ENCODE results near the gene ITPKC.
"Not testable (repeated sequence)": the region's sequence is repeated elsewhere in the genome, so short reads cannot be mapped to it uniquely, and the experiment has no call there.

Gene ITPKC

DNA sequence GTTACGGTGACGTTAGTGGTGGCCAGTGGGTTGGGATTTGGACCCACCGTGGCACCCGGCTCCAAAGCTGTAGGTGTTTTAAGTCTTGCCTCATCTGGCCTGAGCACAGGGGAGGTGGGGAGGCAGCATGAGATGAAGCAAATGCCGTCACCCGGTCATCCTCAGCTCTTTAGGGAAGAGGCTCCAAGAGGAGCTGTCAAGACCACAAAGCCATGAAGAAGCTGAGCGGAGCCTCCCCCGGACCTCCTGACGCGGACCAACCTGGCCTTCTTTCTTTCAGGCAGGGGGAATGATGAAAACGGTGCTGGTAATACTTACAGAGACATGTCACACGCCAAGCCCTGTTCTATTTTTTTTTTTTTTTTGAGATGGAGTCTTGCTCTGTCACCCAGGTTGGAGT, 26.0 kb downstream of the ITPKC start:
- DNase-seq, result no peak

DNA sequence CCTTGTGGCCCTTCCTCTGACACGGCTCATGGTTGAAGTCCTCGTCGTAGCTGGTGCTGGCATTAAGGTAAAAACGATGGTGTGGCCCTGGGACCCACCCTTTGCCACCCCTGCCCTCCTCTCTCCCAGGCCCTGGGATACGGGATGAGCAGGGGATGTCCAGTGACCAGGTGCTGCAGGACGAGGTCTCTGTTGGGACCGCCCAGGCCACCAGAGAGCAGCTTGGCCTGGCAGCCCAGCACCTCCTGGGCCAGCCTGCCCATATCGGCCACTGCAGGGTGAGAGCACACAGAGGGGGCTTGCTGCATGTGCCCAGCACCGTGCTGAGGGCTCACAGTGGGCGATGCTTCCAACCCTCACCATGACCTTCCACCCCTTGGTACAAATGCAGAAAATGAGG, 27.0 kb downstream of the ITPKC start:
- no peak for DNase-seq

DNA sequence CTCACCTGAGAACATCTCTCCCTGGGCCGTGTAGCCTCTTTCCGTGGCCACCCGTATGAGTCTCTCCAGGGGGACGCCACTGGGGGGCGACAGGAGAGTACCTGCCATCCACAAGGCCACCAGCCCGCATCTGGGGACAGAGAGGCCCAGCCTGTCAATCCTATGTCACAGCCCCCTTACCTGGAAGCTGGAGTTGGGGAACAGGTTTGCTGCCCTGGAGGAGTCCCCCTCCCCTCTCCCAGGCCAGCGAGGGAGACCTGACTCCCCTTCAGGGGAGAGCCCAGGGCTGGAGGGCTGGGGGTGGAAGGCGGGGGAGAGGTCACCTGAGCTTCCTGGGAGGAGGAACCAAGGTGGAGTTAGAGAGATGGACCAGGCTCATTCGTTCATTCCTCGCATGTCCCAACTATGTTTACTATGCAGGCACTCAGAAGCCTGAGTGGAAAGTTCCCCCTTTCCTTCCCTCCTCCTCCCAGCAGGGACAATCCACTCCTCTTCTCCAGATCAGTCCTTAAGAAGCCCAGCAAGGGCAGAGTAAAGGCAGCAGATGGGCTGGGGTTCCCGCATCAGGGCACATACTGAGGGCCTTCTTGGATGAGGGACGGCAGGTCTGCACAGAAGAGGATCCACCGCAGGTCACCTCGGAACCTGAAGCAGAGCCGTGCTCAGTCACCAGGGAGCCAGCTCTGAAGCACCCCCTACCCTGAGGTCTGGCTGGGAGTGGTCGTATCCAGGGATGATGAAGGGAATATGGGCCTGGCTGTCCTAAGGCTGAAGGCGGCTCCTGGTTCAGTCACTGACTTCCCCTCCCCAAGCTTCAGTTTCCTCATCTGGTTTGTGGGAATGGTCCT, 27.9 kb downstream of the ITPKC start:
- DNase-seq, result peak; percentile 33

DNA sequence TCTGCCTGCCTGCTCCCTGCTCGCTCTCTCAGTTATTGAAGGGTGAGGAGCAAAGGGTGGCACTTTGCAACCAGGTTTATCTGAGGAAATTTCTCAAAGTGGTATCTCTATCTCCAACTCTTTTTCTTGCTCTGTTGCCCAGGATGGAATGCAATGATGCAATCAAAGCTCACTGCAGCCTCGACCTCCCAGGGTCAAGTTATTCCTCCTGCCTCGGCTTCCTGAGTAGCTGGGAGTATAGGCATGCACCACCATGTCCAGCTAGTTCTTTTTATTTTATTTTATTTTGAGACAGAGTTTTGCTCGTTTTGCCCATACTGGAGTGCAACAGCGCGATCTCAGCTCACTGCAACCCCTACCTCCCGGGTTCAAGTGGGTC, 28.5 kb downstream of the ITPKC start:
- no peak for DNase-seq

DNA sequence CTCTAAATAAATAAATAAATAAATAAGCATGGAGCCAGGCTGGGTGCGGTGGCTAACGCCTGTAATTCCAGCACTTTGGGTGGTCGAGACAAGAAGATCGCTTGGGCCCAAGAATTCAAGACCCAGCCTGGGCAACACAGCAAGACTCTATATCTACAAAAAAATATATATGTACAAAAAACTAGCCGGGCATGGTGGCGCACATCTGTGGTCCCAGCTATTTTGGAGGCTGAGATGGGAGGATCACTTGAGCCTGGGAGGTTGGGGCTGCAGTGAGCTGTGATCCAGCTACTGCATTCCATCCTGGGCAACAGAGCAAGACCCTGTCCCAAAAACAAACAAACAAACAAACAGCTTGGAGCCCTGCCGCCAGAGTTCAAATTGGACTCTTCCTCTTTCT, 30.6 kb downstream of the ITPKC start:
- DNase-seq, result no peak

DNA sequence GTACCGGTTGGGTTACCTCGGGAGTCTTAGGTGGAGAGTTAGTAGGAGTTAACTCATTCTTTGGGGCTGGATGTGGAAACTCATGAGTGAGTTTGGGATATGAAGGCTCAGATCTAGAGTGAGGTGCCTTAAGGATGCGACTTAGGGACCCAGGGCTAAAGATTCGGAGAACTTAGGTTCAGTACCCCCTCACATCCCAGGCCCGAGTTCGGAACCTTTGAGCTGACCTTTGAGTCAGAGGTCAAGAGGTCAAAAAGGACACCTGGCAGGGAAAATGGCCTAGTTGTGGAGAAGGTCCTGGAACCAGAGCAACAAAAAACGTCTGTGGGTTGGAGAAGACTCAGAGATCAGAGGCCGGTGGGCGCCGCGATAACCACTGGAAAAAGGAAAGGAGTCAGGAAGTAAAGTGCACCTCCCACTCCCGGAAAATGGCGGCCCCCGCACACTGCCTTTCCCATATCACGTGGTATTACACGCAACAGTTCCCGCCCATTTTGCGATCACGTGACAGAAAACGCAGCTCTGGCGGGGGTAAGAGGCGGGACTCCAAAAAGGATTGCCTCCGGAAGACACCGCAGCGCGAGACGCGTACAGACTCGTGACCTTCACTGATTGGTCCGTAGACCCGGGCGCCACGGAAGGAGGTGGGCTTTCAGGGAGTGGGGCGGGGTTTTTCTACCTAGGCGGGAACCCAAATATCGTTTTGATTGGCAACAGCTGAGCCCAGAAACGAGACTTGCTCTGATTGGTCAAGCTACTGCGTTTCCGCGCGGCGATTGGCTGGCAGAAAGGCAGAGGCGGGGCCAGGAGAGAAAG, 33.4 kb downstream of the ITPKC start, which contains the start of gene ACTMAP:
TSS of gene ACTMAP (minus strand) at position 420 of the 816 bp plus-strand sequence. CDS start 674 bp downstream, outside the sequence.
- DNase-seq, result peak; percentile 100

DNA sequence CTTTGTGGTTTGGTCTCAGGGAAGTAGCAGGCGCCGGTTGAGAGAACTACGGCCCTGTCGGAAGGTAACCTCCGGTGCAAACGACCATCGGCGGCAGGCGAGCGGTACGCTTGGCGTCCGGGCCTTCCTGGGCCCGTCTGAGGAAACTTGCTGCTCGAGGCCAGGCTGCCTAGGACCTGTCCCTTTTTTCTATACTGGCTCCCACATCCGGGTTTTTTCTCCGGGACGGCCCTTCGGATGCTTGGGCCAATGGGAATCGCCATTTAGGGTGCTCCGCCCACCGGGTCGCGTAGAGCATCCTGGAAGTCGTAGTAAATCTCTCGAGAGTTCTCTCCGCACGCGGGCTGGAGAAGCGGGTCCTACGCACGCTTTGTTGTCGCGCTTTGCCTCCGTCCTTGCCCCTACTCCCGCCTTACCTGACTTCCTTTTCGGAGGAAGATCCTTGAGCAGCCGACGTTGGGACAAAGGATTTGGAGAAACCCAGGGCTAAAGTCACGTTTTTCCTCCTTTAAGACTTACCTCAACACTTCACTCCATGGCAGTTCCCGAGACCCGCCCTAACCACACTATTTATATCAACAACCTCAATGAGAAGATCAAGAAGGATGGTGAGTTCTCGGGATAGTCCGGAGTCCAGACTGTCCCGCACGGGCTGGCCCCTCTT, 34.1 kb downstream of the ITPKC start, which contains the start of gene SNRPA:
TSS of gene SNRPA (plus strand) at position 330 of the 664 bp plus-strand sequence. CDS start at position 536, 206 bp downstream.
- DNase-seq, result peak; percentile 98

DNA sequence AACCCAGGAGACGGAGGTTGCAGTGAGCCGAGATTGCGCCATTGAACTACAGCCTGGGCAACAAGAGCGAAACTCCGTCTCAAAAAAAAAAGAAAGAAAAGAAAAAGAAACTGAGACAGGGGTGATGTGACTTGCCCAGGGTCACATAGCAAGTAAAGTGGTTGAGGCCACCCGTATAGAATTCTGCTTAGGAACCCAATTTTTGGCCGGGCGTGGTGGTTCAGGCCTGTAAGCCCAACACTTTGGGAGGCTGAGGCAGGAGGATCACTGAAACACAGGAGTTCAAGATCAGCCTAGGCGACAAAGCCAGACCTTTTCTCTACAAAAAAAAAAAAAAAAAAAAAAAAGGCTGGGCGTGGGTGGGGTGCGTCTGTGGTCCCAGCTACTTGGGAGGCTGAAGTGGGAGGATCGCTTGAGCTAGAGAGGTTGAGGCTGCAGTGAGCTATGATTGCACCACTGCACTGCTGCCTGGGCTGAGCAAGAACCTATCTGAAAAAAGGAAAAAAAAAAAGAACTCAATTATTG, 35.4 kb downstream of the ITPKC start:
- peak; percentile 31 for DNase-seq

DNA sequence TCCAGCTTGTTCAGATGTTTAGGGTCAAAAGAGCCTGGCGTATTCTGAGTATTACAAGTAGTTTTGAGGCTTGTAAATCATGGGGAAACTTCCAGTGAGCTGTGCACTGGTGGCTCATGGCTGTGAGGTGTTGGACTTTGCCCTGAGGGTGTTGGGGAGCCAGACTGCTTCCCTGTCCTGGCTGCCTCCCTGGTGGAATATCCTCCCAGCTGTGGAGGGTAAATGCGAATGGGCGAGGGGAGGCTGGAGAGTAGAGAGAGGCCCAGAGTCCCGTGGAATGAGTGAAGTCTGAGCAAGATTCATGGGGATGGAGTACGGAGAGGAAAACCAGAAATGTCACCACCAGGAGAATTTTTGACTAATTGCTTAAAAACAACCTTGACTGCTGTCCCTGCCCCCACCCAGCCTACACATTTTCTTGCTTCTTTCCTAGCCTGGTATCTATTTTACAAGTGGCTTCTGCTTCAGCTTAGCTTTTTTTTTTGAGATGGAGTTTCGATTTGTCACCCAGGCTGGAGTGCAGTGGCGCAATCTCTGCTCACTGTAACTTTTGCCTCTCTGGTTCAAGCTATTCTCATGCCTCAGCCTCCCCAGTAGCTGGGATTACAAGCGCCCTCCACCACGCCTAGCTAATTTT, 37.8 kb downstream of the ITPKC start:
- peak; percentile 78 for DNase-seq

DNA sequence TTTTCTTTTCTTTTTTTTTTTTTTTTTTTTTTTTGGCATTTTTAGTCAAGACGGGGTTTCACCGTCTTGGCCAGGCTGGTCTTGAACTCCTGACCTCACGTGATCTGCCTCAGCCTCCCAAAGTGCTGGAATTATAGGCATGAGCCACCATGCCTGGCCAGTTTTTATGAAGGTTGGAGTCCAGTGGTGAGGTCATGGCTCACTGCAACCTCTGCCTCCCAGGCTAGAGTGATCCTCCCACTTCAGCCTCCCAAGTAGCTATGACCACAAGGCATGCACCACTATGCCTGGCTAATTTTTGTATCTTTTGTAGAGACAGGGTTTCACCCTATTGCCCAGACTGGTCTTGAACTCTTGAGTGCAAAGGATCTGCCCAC, 38.3 kb downstream of the ITPKC start:
- DNase-seq, result no peak

DNA sequence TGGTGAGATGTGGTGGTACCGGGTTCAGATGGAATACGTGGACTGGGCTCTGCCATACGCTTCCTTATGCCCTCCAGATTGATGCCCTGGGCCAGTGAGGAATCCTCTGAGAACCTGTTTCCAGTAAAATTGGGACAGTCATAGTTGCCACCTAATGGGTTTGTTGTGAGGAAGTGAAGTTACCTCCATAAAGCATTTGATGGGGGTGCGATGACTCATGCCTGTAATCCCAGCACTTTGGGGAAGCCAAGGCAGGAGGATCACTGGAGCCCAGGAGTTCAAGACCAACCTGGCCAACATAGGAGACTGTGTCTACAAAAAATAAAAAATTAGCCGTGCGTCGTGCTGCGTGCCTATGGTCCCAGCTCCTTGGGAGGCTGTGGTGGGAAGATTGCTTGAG, 38.9 kb downstream of the ITPKC start:
- DNase-seq, result no peak

DNA sequence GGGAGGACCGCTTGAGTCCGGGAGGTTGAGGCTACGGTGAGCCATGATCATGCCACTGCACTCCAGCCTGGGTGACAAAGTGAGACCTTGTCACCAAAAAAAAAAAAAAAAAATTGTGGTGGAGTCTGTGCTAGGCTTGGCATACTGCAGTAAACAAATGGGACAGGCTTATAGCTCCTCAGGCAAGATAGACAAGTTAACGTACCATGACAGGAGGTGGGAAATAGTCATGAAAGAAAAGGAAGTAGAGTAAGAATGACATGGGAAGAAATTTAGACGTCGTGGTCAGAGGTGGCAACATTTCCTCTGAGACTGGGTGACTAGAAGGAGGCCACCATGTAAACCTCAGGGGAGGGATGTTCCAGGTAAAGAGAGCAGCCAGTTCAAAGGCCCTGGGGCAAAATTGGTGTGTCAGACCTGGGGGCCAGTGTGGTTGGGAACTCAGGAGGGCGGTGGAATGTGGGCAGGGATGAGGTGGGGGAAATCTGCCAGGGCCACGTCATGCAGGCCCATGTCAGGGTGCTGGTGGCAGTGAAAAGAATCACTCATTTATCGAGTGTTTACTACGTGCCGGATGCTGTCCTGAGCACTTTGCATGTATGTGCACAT, 39.7 kb downstream of the ITPKC start:
- DNase-seq, result peak; percentile 42

DNA sequence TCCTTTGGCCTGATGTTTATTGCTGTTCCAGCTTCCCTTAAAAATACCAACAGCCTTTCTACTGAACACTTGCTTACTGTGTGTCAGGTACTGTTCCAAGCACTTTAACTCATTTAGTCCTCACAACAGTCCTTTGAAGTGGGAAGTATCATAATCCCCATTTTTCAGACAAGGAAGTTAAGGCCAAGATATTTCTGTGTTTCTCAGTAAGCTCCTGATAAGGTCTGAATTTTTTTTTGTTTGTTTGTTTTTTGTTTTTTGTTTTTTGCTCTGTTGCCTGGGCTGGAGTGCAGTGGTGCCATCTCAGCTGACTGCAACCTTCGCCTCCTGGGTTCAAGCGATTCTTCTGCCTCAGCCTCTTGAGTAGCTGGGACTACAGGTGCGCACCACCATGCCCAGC, 41.6 kb downstream of the ITPKC start:
- no peak for DNase-seq

DNA sequence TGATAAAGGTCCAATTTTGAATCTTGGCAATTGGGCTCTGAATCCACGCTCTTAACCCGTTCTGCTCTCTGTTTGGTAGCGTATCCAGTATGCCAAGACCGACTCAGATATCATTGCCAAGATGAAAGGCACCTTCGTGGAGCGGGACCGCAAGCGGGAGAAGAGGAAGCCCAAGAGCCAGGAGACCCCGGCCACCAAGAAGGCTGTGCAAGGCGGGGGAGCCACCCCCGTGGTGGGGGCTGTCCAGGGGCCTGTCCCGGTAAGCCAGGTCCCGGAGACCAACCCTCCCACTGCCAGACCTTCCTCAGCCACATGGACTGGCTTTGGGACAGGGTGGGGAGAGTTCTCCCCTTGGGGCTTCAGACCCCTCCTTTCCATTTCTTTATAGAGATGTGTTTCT, 42.4 kb downstream of the ITPKC start:
- no peak for DNase-seq

DNA sequence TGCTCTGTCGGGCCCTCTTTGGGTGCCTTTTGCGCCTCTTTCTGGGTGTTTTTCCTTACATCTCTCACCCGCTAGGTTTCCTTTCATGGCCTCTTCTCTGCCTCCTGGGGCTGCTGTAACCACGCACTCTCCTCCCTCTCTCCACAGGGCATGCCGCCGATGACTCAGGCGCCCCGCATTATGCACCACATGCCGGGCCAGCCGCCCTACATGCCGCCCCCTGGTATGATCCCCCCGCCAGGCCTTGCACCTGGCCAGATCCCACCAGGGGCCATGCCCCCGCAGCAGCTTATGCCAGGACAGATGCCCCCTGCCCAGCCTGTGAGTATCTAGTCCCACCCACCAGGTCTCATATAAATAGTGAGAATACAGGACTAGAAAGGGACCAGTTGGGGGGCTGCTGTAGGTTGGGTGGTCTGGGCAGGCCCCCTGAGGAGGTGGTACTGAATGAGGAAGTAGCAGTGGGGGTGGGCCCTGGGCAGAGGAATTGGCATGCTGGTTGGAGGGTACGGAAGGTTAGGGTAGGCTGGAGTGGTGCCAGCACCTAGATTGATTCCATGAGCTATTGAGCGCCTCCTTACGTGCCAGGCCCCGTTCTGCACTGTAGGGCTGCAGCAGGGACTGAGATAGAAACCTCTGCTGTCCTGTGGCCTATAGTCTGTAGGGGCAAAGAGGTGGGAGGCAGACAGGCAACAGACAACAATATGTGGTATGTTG, 46.0 kb downstream of the ITPKC start:
- DNase-seq, result no peak

DNA sequence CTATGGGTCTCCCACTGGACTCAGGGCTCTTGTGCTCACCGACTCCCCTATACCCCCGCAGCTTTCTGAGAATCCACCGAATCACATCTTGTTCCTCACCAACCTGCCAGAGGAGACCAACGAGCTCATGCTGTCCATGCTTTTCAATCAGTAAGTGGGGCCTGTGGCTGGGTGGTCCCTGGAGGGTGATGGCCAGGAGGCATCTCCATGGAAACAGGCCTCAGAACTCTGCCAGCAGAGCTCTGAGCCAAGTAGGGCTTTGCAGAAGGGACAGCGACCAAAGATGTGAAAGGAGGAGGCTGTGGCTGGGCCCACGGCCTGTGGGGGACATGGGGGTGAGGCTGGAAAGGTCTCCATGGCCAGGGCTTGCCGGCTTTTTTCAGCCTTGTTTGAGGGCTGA, 46.6 kb downstream of the ITPKC start:
- no peak for DNase-seq

DNA sequence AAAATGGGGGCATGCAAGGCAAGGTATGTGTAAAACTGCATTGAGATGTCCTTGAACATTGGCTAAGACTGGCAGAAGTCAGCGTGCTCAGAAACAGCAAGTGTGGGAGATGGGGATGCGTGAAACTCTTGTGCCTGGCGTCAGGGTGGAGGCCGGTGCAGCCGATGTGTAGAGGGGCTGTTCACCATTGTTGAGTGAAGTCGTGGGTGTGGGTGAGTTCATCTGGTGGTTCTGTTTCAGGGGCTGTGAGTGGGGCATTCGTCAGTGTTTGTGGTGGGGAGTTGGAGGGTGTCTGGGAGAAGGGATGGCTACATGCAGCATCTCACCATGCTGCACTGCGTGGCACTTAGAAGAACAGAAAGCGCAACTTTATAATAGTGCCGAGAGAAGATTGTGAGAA, 47.1 kb downstream of the ITPKC start:
- DNase-seq, result no peak

DNA sequence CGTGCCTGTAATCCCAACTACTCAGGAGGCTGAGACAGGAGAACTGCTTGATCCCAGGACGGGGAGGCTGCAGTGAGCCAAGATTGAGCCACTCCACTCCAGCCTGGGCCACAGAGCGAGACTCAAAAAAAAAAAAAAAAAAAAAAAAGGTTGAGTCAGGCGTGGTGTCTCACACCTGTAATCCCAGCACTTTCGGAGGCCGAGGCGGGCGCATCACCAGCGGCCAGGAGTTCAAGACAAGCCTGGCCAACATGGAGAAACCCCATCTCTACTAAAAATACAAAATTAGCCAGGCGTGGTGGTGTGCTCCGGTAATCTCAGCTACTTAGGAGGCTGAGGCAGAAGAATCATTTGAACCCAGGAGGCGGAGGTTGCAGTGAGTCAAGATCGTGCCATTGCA, 49.5 kb downstream of the ITPKC start:
- not testable (repeated sequence) for DNase-seq

DNA sequence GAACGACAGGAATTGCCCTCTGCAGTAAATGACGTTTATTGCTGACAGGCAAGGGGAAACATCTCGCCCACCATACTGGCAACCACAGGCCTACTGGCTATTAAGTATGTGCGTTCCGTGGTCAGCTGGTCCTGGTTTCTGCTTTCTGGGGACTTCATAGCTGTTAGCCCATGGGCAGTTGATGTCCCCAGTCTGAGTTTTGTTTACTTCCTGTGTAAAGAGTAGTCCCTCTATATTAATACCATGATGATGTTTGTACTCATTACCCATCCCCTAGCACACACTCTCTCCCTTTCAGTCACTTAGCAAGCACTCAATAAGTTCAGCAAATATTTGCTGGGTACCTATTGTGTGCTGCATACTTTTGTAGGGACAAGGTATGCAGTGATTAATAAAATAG, 52.0 kb downstream of the ITPKC start:
- no peak for DNase-seq

DNA sequence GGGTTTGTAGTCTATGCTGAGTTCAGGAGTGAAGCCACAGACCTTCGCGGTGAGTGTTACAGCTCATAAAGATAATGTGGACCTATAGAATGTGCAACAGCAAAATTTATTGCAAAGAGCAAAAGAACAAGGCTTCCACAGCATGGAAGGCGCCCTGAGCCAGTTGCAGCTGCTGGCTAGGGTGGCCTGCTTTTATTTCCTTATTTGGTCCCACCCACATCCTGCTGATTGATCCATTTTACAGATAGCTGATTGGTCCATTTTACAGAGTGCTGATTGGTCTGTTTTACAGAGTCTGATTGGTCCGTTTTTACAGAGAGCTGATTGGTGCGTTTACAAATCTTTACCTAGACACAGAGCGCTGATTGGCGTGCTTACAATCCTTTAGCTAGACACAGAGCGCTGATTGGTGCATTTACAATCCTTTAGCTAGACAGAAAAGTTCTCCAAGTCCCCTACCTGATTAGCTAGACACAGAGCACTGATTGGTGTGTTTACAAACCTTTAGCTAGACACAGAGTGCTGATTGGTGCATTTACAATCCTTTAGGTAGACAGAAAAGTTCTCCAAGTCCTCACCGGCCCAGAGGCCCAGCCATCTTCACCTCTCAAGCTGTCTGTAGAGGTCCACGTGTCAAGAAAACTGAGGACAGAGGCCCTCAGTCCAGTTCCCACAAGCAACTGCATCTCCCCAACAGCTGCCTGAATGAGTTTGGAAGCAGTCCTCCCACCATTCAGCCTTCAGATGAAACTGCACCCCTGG, 54.4 kb downstream of the ITPKC start:
- peak; percentile 27 for DNase-seq

Measured in activated CD4-positive, alpha-beta T cell treated with anti-CD3 and anti-CD28 coated beads, Interleukin-2, Interleukin-6, amounts not matched to agents 100 ng/mL and 50 ng/mL, durations not matched to agents 16 hours and 8 hours (primary cell).